Activated CD8-positive, alpha-beta memory T cell treated with anti-CD3 and anti-CD28 coated beads for 4 hours (primary cell): Measurements from ENCODE around the gene DPYD.

Source experiments
- DNase-seq, 2 donors: peaks; one replicate each; pipeline ENCODE4 v3.0.0-alpha.2; 2020; ENCODE audit warnings: low read depth in 2 of 2

DPYD gene

GRCh38 chr1:97837161-97837560 is 83.7 kb downstream of the DPYD start:
- no peak for DNase-seq

DNA sequence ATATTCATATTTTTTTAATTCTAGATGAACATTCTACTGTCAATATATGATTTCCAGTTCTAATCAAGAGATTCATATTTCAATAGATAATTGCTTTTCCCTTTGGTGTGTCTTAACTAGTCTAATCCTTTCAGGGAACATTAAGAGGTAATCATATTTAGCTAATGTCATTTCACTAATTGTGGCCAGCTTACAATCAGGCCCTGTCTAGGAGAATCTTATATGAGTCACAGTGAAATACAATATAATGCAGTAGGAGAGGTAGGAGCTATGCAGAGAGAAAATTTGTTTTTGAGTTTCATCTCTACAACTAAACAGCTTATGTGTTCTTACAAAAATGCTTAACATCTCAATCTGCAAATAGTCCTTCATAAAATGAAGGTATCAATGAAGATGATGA is 85.9 kb downstream of the DPYD start:
- DNase-seq, result no peak

DNA sequence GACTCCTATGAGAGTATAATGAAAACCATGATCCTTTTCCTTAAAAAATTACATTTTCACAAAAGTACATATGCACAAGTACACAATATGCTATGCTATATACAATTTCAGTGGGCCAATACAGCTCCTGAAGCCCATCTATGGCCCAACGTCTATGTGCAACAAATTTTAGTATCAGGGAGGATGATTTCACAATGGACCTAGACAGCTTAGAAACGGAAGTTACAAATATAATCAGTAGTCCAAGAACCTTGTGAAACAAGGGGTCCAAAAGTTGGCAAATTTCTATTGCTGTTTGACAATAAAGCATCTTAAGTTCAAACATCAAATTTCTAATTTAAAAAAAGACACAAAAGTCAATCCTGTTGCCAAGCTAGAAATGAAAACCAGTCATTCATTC is 87.0 kb downstream of the DPYD start:
- no peak for DNase-seq

GRCh38 chr1:97832481-97832880 is 88.4 kb downstream of the DPYD start:
- DNase-seq, result no peak

DNA sequence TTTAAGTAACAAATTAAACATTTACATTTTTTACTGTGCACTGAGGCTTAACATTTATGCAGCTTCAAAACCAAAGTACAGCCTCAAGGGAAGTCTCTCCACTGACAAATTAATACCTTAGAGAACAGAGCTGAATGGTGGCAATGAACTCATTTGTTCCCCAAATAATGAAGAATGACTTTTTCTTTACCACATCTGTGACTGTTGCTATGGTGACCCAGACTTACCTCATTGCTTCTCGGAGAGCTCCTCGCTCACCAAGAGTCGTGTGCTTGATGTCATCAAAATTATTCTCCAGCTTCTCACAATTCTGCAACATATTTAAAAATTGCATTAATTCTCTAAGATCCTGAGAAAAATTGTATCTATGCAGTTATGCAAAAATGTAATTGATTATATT is 92.9 kb downstream of the DPYD start:
- no peak for DNase-seq

GRCh38 chr1:97826820-97827219 is 94.0 kb downstream of the DPYD start:
- DNase-seq, result no peak

DNA sequence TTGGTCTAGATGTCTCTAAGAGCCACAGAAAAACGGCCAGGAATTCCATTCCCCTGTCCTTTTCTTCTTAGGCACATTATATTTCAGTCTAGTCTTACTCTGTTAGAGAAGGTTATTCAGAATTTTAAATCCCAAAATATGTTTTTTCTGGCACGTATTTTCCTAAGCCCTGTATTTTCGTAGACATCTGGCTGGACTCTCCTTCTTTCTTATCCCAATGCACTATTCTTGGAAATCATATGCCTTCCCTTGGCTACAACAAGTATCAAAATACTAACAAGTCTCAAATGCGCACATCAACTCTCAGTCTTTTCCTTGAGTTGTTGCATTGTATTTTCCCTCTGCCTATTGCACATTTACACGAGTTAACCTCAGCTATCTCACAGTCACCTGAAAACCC is 96.2 kb downstream of the DPYD start:
- DNase-seq, result no peak

GRCh38 chr1:97824200-97824599 is 96.6 kb downstream of the DPYD start:
- DNase-seq, result no peak

GRCh38 chr1:97820470-97821188 is 100.2 kb downstream of the DPYD start:
- DNase-seq, result no peak

DNA sequence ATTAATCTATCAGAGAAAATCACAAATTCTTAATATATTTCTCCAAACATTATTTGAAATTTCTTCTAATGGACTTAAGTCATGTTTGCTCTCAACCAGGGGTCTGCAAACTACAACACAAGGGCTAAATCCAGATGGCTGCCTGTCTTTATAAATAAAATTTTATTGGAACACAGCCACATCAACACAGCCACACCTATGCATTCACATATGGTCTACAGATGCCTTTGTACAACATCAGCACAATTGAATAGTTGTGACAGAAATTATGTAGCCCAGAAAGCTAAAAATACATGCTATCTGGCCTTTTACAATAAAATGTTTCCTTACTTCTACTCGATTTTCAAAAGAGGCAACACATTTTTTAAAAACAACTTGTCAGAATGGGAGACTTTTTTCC is 103.9 kb downstream of the DPYD start:
- no peak for DNase-seq

GRCh38 chr1:97814804-97815203 is 106.0 kb downstream of the DPYD start:
- DNase-seq, result no peak

DNA sequence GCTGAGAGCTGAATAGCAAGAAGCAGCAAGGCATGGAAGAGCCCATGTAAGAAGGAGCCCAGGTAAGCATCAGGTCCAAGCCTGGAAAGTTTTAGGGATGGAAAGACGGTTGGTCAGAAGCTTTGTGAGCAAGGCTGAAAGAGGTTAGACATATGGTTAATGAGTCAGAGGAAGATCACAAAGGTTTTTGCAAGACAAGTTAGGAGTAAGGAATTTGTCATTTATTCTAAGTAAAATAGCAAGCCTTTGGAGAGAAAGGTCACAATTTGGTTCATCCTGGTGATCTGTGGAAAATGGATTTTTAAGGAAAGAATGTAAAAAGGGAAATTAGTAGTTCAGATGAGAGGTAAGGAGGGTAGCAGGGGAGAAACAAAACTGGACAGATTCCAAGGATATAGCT is 106.7 kb downstream of the DPYD start:
- DNase-seq, result no peak

GRCh38 chr1:97812076-97812475 is 108.8 kb downstream of the DPYD start:
- no peak for DNase-seq

DNA sequence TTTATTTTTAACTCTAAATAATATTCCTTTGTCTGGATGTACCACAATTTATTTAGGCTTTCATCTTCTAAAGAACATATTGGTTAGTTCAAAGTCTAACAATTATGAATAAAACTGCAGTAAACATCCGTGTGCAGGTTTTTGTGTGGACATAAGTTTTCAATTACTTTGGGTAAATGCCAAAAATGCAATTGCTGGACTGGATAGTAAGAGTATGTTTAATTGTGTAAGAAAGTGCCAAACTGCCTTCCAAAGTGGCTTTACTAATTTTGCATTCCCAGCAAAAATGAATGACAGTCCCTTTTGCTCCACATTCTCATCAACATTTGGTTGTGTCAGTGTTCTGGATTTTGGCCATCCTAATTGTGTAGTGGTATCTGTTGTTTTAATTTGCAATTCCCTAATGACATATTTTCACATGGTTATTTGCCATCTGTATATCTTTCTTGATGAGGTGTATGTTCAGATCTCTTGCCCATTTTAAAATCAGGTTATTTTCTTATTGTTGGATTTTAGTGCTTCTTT is 113.8 kb downstream of the DPYD start:
- DNase-seq, result no peak

DNA sequence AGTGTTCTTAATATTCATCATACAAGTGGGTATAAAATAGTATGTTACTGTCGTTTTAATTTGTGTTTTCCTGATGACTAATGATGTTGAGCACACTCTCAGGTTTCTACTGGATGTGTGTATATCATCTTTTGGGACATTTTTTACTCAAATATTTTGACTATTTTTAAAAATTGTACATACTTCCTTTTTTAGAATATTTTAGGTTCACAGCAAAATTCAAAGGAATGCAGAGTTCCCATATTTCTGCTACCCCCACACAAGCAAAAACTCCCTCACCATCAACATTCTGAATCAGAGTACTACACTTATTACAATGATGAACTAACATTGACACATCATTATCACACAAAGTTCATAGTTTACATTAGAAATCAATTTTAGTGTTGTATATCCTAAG is 114.5 kb downstream of the DPYD start:
- no peak for DNase-seq

DNA sequence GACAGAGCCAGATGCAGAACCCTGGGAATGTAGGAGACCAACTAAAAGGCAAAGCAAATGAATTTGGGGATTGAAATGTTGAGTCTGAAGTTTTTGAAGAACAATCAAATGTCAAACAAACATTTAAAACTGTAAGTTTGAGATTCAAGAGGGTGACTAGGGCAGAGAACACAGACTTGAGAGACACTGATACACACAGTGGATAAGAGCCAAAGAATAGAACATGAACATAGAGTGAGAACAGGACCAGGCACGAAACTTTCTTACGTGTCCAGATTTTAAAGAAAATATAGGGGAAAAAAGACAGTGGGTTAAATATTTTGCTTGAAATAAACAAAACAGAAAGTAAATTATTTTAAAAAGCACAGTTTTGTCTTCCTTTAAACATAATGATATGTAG is 115.7 kb downstream of the DPYD start:
- DNase-seq, result no peak

- DNase-seq, result no peak
Observed at GRCh38 chr1:97803026-97803425, 117.8 kb downstream of the DPYD start.

- DNase-seq, result no peak
Observed at GRCh38 chr1:97802011-97802410, 118.8 kb downstream of the DPYD start.

DNA sequence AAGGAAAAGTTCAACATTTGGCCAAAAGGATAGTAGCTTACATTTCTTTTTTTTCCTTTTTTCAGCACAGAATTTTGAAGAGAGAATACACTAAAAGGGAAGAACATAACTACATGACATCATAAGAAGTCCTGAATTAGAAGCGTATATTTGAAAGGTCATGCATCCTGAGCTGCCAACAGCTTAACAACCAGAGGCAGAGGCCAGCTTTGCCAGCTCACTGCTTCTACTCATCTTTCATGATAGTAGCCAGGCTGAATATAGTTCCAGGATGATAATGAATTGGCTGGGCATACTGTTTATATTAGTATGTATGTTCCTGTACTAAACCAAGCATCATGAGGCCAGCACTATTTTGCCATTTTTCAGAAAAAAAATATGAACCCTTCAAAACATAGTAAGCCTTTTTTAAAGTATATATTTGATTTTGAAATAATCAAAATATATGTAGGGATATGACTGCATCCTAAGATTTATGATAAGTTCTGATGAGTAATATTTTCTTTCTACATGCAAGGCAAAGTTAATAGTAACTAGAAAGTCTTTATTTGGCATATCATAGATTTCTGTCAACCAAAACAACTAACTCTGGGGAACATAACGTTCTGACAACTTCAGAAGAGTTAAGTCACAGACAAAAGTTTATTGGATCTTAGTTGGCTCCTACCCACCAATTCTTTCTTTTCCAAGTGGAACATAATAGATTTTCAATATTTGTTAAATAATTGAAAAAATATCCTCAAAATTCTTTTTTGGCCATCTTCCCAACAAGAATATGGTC is 123.2 kb downstream of the DPYD start:
- DNase-seq, result no peak

- DNase-seq, result no peak
Observed at GRCh38 chr1:97796711-97797110, 124.1 kb downstream of the DPYD start.

DNA sequence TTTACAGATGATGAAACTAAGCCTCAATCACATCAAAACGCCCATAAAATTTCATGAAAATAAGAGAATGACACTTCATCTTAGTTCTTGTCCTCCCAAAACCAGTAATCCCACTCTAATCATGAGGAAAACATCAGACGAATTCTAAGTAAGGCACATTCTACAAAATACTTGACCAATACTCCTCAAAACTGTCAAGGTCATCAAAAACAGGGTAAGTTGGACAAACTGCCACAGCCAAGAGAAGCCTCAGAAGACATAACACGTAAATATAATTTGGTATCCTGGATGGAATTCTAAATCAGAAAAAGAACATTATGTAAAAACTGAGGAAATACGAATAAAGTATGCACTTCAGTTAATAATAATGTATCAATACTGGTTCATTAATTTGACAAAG is 128.2 kb downstream of the DPYD start:
- DNase-seq, result no peak

- DNase-seq, result no peak
Observed at GRCh38 chr1:97791251-97791650, 129.6 kb downstream of the DPYD start.

GRCh38 chr1:97787231-97787630 is 133.6 kb downstream of the DPYD start:
- DNase-seq, result no peak
